ENCODE data around the gene STUM.

DNA sequence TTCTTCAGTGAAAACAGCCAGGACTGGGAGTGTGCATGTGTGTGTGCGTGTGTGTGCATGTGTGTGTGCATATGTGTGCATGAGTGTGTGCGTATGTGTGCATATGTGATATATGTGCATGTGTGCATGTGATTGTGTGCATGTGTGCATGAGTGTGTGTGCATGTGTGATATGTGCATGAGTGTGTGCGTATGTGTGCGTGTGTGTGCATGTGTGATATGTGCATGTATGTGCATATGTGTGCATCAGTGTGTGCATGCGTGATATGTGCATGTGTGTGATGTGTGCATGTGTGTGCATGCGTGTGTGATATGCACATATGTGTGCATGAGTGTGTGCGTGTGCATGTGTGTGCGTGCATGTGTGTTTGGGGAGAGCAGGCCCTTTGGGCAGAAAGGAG lies 100.7 kb downstream of the STUM start:
- TF ChIP-seq, protein P1, sequence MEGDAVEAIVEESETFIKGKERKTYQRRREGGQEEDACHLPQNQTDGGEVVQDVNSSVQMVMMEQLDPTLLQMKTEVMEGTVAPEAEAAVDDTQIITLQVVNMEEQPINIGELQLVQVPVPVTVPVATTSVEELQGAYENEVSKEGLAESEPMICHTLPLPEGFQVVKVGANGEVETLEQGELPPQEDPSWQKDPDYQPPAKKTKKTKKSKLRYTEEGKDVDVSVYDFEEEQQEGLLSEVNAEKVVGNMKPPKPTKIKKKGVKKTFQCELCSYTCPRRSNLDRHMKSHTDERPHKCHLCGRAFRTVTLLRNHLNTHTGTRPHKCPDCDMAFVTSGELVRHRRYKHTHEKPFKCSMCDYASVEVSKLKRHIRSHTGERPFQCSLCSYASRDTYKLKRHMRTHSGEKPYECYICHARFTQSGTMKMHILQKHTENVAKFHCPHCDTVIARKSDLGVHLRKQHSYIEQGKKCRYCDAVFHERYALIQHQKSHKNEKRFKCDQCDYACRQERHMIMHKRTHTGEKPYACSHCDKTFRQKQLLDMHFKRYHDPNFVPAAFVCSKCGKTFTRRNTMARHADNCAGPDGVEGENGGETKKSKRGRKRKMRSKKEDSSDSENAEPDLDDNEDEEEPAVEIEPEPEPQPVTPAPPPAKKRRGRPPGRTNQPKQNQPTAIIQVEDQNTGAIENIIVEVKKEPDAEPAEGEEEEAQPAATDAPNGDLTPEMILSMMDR (IDR thresholded peaks at IDR 0.05): no peak
- TF ChIP-seq POLR2A (IDR thresholded peaks at IDR 0.05): no peak

Measured in adrenal gland (tissue), 5 donors.